Measurements from ENCODE around the gene COL23A1.

COL23A1 gene

DNA sequence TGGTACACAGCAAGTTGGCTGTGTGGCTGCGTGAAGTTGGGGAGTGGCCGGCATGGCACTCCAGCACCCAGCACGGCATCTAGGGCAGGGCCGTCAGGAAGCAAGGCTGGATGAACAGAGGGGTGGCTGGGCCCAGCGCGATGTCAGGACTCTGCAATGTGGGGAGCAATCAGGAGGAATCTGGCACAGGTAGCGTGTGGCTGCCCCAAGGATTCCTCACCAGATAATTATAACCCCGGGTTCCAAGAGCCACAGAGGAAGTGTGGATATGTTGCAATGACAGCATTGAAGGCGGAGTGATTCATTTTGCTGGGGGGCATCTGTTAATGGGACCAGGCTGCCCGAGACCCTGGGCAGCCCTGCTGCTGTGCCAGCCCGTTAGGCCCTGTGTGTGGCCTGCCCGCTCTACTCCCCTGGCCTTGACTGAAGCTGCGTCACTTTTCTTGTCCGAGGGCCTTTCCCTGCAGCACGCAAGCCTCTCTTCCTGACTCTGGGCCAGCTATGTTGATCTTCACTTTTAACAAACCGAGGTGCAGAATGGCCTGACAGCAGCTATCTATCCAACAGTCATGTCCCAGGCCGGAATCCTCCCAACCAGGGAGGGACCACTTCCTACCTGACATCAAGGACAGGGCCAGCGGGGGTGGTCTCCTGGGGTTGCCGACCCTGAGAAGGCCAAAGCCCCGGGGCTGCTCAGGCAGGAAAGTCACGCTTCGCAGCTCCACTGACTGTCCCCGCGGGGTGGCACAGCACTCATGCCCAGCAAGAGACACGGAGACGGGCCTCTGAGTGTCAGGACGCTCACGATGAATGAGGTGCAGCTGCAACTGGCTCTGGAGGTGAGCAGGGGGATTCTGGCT lies 239.6 kb downstream of the COL23A1 start:
- DNase-seq: no peak

DNA sequence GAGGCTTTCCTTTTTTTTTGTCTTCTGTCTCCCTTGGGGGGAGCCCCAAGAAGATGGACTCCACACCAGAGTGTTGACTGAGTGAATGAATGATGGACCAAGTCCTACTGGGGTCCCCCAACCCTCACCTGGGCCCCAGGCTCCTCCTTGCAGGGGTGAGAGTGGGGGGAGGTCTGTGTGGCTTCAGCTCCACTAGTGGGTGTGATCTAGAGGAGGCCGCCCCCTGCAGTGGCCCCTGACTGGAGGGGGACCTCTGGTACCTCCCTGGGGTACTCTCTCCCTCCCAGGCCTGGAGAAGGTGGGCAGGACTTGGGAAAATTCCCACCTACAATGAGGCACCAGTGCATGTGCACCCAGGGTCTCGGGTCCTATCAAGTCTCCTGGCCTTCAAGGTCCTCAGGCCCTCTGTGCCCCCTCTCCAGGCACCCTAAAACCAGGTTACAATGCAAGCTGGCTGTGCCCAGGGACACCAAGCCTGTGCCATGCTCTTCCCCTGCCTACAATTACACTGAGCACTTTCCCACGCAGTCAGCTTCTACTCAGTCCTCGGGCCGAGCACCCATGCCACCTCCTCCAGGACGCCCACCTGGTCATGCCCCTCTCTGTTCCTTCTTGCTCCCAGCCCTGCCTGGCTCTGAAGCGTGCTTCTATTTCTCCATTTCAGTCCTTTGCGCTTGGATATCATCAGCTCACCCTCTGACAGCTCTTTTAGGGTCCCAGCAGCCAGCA lies 240.4 kb downstream of the COL23A1 start:
- DNase-seq: no peak

GRCh38 chr5:178349075-178349511 lies 241.1 kb downstream of the COL23A1 start:
- no peak for DNase-seq

GRCh38 chr5:178348356-178349074 lies 241.7 kb downstream of the COL23A1 start:
- DNase-seq: no peak

DNA sequence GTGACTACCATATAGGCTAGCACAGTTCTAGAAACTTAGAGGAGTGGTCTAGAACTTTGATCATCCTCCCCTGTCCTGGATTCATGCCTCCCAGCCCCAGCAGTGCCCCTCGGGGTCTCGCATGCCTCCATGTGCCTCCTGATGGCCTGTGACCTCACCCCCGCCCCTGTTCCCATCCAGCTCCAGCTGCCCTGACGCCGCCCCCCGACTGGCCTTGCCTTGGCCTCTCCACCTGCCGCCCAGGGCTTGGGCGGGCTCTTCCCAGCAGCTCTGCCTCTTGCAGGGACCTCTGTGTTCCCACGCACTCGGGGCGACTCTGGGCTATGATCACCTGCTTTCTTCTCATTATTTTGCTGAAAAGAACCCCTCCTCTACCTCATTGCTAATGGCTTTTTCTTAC lies 242.2 kb downstream of the COL23A1 start:
- DNase-seq: no peak

DNA sequence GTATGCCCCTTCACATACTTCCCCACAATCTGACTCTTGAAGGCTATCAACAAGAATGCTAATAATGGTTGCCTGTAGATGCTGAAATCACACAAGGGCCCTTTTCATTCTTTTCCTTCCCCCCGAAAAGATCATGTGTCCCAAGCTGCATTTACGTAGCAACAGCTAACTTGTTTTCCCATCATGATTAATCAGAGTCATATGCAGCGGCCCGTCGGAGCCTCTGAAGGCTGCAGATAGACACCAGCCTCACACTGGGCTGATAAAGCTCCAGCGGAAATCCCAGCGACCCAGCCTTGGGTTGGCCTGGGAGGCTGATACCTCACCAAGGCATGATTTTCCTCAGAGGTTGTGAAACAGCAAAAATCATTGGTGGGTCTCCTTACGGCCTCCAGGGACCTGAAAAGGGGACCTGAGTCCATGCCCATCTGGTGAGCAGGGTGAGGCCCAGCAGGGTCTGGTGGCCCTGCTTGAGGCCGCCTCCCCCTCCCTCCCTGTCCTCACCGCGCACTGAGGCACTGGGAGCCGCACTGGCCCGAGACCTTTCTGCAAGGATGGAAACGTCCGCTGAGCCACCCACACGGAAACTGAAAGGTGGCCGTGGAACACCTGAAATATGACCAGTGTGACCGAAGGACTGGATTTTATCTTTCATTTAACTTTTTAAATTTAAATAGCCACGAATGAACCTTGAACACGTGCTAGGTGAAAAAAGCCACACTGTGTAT lies 243.4 kb downstream of the COL23A1 start:
- no peak for DNase-seq

GRCh38 chr5:178343306-178343705 lies 246.9 kb downstream of the COL23A1 start:
- no peak for DNase-seq

- DNase-seq: no peak
These were observed 248.4 kb downstream of the COL23A1 start for GRCh38 chr5:178341851-178342140.

DNA sequence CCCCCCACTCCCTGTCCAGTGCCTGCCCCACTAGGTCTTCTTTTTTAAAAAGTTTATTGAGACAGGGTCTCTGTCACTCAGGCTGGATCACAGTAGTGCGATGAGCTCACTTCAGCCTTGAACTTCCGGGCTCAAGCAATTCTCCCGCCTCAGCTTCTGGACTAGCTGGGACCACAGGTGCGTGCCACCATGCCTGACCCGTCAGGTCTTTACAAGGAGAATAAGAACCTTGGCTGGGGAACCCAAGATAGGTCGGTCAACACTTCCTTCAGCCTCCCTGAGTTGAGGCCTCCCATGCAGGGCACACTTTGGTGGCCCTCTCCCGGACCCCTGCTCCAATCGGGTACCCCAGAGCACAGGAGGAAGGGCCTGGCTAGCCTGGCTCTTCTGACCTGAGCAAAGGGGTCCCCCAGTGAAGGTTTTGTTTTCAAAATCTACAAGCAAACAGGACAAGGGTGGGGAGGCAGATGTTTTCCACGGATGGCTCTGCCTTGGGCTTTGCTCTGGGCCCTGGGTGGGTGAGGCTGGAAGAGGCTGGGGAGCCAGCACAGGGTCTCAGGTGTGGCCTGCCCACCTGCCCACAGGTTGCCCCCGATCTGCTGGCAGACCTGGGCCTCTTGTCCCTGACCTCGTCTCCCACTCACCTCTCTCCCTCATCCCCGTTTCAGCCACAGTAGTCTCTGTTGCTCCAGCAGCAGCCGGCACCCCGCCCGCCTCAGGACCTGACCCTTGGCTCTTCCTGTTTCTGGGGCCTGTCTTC lies 248.9 kb downstream of the COL23A1 start:
- DNase-seq: no peak

- DNase-seq: no peak
These were observed 249.6 kb downstream of the COL23A1 start for GRCh38 chr5:178340637-178341036.

- no peak for DNase-seq
These were observed 250.0 kb downstream of the COL23A1 start for GRCh38 chr5:178340187-178340586.

DNA sequence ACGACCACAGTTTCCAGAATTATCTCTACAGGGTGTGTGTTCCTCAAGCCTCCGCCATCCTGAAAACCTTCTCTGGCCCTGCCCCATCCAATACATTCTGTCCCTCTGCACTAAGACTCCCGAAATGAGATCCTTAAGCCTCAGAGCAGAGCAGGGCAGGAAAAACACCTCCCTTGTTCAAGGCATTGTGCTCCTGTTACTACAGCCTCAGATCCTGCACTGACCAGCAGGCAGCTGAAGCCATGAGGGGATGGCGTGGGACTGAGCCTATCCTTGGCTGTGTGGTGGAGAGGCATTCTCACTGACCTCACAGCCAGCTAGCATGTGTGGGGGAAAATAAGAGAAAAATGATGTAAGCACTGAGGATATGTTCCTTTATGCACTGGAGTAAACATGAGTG lies 250.9 kb downstream of the COL23A1 start:
- no peak for DNase-seq

DNA sequence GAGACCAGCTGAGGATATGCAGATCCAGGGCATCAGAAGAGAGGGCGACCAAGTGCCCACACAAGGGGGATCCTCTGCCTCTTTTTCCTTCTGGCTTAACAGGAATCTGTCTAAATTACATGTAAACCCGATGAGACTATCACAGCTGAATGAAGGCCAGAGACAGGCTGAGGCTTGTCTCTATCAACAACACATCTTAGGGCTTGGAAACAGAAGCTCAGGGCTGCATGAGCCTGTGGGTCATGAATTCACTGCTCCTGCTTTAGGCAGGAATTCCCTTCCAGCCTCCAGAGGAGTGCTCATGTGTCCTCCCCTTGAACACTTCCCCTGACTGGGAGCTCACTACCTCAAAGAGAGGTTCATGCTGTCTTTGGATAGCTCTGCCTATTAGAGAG lies 251.4 kb downstream of the COL23A1 start:
- DNase-seq: no peak

DNA sequence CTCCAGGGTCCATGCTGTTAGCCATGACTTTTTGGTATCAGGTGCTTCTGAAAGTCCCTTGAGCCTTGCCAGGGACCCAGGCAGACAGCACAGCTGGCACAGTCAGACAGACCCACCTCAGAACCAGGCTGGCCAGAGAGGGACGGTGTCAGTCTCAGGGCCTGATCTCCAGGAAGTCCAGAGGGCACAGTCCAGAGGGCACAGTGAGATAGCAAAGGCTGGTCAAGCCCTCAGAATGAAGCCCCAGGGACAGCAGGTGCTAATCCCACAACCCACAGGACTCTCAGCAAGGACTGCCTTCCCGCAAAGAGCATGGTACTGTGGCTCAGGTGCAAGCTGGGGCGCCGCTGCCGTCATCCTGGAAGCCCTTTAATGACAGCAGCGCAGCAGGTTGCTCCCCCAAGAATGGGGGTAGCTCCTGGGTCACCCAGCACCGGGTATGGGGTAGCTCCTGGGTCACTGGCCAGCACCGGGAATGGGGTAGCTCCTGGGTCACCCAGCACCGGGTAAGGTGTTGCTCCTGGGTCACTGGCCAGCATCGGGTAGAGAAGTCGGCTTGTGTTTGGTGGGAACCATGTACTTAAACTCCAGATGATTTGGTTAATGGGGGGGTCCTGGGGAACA lies 252.0 kb downstream of the COL23A1 start:
- no peak for DNase-seq

DNA sequence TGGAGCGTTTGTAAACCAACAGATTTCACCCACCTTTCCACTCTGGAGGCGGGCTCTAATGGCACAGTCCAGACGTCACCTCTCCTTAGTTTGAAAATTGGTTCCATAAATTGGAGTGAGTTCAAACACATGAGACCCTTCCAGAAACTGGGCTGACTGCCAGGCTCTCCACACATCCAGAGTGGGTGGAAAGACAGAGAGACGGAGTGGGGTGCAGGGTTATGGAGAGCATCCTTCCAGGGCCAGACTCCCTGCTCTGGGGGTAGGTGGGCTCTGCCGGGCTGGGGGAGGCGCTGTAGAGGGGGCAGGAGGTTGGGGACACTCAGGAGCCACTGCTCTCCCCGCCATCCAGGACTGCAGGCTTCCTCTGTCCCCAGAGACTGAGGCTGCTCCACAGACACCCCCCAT lies 252.9 kb downstream of the COL23A1 start:
- no peak for DNase-seq

GRCh38 chr5:178336889-178337288 lies 253.3 kb downstream of the COL23A1 start:
- no peak for DNase-seq

DNA sequence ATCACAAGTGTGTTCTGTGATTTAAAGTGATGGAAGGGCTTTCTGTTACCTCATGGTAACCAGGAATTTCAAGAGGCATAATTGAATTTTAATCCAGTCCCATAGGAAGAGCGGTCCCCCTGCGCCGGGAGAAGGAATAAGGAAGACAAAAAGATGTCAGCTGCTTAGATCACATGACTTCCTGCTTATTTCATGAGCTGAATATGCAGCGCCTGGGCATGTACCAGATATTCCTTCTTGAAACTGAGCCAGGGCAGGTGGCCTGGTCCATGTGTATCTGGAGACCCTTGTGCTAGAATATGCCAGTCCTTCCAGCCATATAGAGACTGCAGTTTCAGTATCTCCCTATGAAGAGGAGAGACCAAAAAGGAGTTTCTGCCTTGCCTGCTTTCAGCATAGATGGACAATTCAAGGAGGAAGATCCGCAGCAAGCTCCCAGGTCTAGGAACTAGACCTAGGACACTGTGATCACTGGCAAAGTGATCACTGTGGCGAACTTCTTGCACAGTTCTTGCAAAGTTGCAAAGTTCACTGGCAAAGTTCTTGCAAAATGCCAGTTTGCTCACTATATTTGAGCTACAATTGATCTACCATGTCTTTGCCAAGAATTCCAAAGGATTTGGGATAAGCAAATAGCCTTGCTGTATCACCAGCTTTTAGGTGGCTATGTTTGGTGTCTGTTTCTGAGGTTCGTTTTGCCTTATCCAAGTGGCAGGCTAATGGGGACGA lies 254.7 kb downstream of the COL23A1 start:
- DNase-seq: no peak

DNA sequence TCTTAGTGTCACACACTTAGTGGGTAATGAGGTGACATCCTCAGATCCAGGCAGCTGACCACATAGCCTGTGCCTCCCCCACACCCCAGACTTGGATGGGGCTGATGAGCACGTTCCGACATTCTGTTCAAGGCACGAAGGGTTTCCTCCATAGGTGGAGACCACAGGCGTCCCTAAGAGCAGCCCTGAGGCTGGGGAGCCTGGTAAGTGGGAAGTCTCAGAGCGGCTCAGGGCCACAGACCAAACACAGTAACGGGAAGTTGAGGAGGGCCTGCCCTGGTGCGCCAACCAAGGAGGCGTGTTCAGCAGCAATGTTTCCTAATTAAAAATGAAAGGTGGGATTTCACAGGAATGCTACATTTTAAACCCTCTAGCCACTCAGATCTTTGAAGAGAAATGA lies 255.3 kb downstream of the COL23A1 start:
- DNase-seq: no peak

GRCh38 chr5:178333821-178334481 lies 256.2 kb downstream of the COL23A1 start:
- DNase-seq: no peak

GRCh38 chr5:178332210-178332641 lies 258.0 kb downstream of the COL23A1 start:
- no peak for DNase-seq

Data from CD4-positive, alpha-beta T cell treated with Interleukin-17A for 4 hours (primary cell).